HG02970 (cell line): ENCODE results near the gene CACFD1.

Experiments used
- ATAC-seq: cut with Tn5 transposase; IDR thresholded peaks from one replicate; pipeline ENCODE4 v1.9.1; 2021; ENCODE audit warnings: mild to moderate bottlenecking, moderate library complexity, moderate number of reproducible peaks; ENCODE audit not compliant: unreplicated experiment, low FRiP score

The CACFD1 gene

GRCh38 chr9:133494636-133495326, 35.0 kb downstream of the CACFD1 start:
- no peak for ATAC-seq

- ATAC-seq: no peak
Measured at GRCh38 chr9:133495327-133496293, 35.8 kb downstream of the CACFD1 start.

- no peak for ATAC-seq
Measured at GRCh38 chr9:133496861-133497842, 37.4 kb downstream of the CACFD1 start.

- ATAC-seq: no peak
Measured at GRCh38 chr9:133499132-133499891, 39.5 kb downstream of the CACFD1 start.

- no peak for ATAC-seq
Measured at GRCh38 chr9:133499892-133500270, 40.1 kb downstream of the CACFD1 start.

- no peak for ATAC-seq
Measured at GRCh38 chr9:133502112-133502511, 42.3 kb downstream of the CACFD1 start.

- ATAC-seq: no peak
Measured at GRCh38 chr9:133505186-133505830, 45.5 kb downstream of the CACFD1 start.

GRCh38 chr9:133505901-133506652, 46.3 kb downstream of the CACFD1 start:
- ATAC-seq: no peak

- ATAC-seq: no peak
Measured at GRCh38 chr9:133506653-133507038, 46.9 kb downstream of the CACFD1 start.

GRCh38 chr9:133507246-133507965, 47.6 kb downstream of the CACFD1 start:
- no peak for ATAC-seq

- ATAC-seq: no peak
Measured at GRCh38 chr9:133508046-133508445, 48.3 kb downstream of the CACFD1 start.

GRCh38 chr9:133509179-133510083, 49.7 kb downstream of the CACFD1 start:
- ATAC-seq: no peak

GRCh38 chr9:133510926-133511505, 51.2 kb downstream of the CACFD1 start:
- ATAC-seq: no peak

- no peak for ATAC-seq
Measured at GRCh38 chr9:133511607-133512006, 51.8 kb downstream of the CACFD1 start.

- ATAC-seq: no peak
Measured at GRCh38 chr9:133512253-133513213, 52.8 kb downstream of the CACFD1 start.
